AG04450 (cell line): ENCODE results near the gene TLR10. TPM values are rescaled to one million over a fixed set of nuclear protein-coding genes. Genes with fewer than 3 reads are reported as not detected.

Experiments used
- CTCF ChIA-PET: fragments of 300-600, 350-600 bp; formaldehyde crosslinking; extraction: SDS; loops from one replicate; lab custom pipeline; 2022; ENCODE audit warnings: antibody characterized with exemption, inconsistent platforms; lab: Charles Lee
- POLR2A ChIA-PET: fragments of 350-600 bp; formaldehyde crosslinking; extraction: SDS; loops from one replicate; lab custom pipeline; 2021; ENCODE audit warnings: antibody characterized with exemption, inconsistent platforms; lab: Yijun Ruan, JAX
- DNase-seq: peaks from one replicate; pipeline ENCODE4 v3.0.0-alpha.2; 2011; ENCODE audit warnings: low read depth, low spot score
- H3K27ac ChIP-seq: one replicate; pipeline ENCODE4 v1.5.1; 2012; ENCODE audit warnings: low read depth, low read length, control low read depth
- H3K27me3 ChIP-seq: one replicate; pipeline ENCODE4 v1.6.0; 2012; ENCODE audit warnings: low read length; ENCODE audit not compliant: control insufficient read depth, insufficient read depth
- H3K4me3 ChIP-seq: 2 replicates; pipeline ENCODE4 v1.5.1; 2011; ENCODE audit warnings: mild to moderate bottlenecking, low read depth, low read length, control low read depth
- H3K9me3 ChIP-seq: 2 replicates; pipeline ENCODE4 v1.5.1; 2012; ENCODE audit warnings: low read length; ENCODE audit not compliant: control insufficient read depth, insufficient read depth
- CTCF ChIP-seq: IDR thresholded peaks from 2 replicates; pipeline ENCODE4 v1.5.1; 2011; ENCODE audit warnings: low read depth, low read length, control low read depth, inconsistent platforms
- polyA plus RNA-seq: library from polyadenylated mRNA; depleted of rRNA; stranded (reverse); fragments of >200 nt; gene quantifications from 2 replicates; pipeline ENCODE4 v1.2.3, GENCODE V29; 2011

Gene TLR10
- polyA plus RNA-seq, 1 experiment, result not detected

- CTCF ChIA-PET, result interaction anchor here (1.5 to 2.1 kb wide), 2 partner anchors 15 to 18 kb away, joined by 3 to 9 read pairs; partner anchors contain the start of gene TLR10
- H3K4me3 ChIP-seq, result no peak overlapping the region
- POLR2A ChIA-PET, result no interaction called here
Observed at GRCh38 chr4:38800961-38801450, 18.2 kb upstream of the TLR10 start.

GRCh38 chr4:38800366-38800765 is 17.6 kb upstream of the TLR10 start:
- H3K27me3 ChIP-seq, result no peaks in the 10 kb centered on the region
- peaks cover 3% of the 10 kb centered on the region; the same call in 1 of the 2 replicates for H3K9me3 ChIP-seq
- ChIA-PET CTCF (interaction anchor here (1.5 to 2.1 kb wide), 2 partner anchors 15 to 18 kb away, joined by 3 to 9 read pairs; partner anchors contain the start of gene TLR10), POLR2A (no interaction called here)
- no peak overlapping the region for H3K4me3 ChIP-seq
- TF ChIP-seq CTCF, result no peak
- no peak for DNase-seq
- H3K27ac ChIP-seq, result no peak overlapping the region

More at GRCh38 chr4:38800961-38801450, 18.2 kb upstream of the TLR10 start:
- DNase-seq, result no peak
- peaks cover 3% of the 10 kb centered on the region; the same call in 1 of the 2 replicates for H3K9me3 ChIP-seq
- H3K27ac ChIP-seq, result no peak overlapping the region
- no peak for TF ChIP-seq CTCF
- no peaks in the 10 kb centered on the region for H3K27me3 ChIP-seq

GRCh38 chr4:38795087-38795486 is 12.3 kb upstream of the TLR10 start:
- ChIA-PET CTCF (interaction anchor here (0.8 to 5.7 kb wide), 3 partner anchors 10 to 12 kb away, joined by 3 to 29 read pairs (median 20); partner anchors contain the start of genes TLR1 and TLR10), POLR2A (no interaction called here)

GRCh38 chr4:38794051-38794450 is 11.3 kb upstream of the TLR10 start:
- Histone ChIP-seq H3K27me3 (peaks cover 2% of the 10 kb centered on the region), H3K4me3 (no peak overlapping the region), H3K9me3 (no peaks in the 10 kb centered on the region), H3K27ac (no peak overlapping the region)
- POLR2A ChIA-PET, result no interaction called here
- TF ChIP-seq CTCF, result no peak
- CTCF ChIA-PET, result interaction anchor here (2.7 to 5.7 kb wide), 2 partner anchors 11 kb away, joined by 20 to 29 read pairs; partner anchors contain the start of genes TLR1 and TLR10
- DNase-seq, result no peak

More at GRCh38 chr4:38795087-38795486, 12.3 kb upstream of the TLR10 start:
- H3K27ac ChIP-seq, result no peak overlapping the region
- H3K4me3 ChIP-seq, result no peak overlapping the region
- no peaks in the 10 kb centered on the region for H3K9me3 ChIP-seq
- peaks cover 2% of the 10 kb centered on the region for H3K27me3 ChIP-seq
- no peak for TF ChIP-seq CTCF
- DNase-seq, result no peak

GRCh38 chr4:38791010-38791409 is 8.2 kb upstream of the TLR10 start:
- Histone ChIP-seq H3K9me3 (no peaks in the 10 kb centered on the region), H3K4me3 (no peak overlapping the region), H3K27me3 (peaks cover 2% of the 10 kb centered on the region), H3K27ac (no peak overlapping the region)
- ChIA-PET POLR2A (no interaction called here), CTCF (interaction anchor here (0.9 to 3.1 kb wide), 4 partner anchors 8 to 32 kb away, joined by 3 to 13 read pairs (median 6); partner anchors contain the start of genes TLR1 and TLR10)
- no peak for TF ChIP-seq CTCF
- DNase-seq, result no peak
